ENCODE data around the gene VAV2. TPM values are rescaled to one million over a fixed set of nuclear protein-coding genes. Genes with fewer than 3 reads are reported as not detected.

VAV2 gene
- total RNA-seq, 1 donor from 2014 or later: 18.7 TPM

- no peak for DNase-seq (ENCODE audit: low read depth)
- no peak for TF ChIP-seq CTCF (conservative IDR thresholded peaks at IDR 0.05; ENCODE audit: low read depth, low read length)
- no peak overlapping the region for H3K4me3 ChIP-seq (ENCODE audit: low read depth, low read length)
These were observed 47.4 kb downstream of the VAV2 start for GRCh38 chr9:133944746-133945135.

GRCh38 chr9:133943781-133944745, 48.1 kb downstream of the VAV2 start:
- no peak for TF ChIP-seq CTCF (conservative IDR thresholded peaks at IDR 0.05; ENCODE audit: low read depth, low read length)
- no peak overlapping the region for H3K4me3 ChIP-seq (ENCODE audit: low read depth, low read length)
- no peak for DNase-seq (ENCODE audit: low read depth)

- DNase-seq (ENCODE audit: low read depth): no peak
These were observed 48.9 kb downstream of the VAV2 start for GRCh38 chr9:133943036-133943780.

GRCh38 chr9:133942206-133942975, 49.7 kb downstream of the VAV2 start:
- no peak overlapping the region for H3K4me3 ChIP-seq (ENCODE audit: low read depth, low read length)
- no peak for TF ChIP-seq CTCF (conservative IDR thresholded peaks at IDR 0.05; ENCODE audit: low read depth, low read length)
- no peak for DNase-seq (ENCODE audit: low read depth)

More at GRCh38 chr9:133943036-133943780, 48.9 kb downstream of the VAV2 start:
- H3K4me3 ChIP-seq (ENCODE audit: low read depth, low read length): no peak overlapping the region
- no peak for TF ChIP-seq CTCF (conservative IDR thresholded peaks at IDR 0.05; ENCODE audit: low read depth, low read length)

- no peak for TF ChIP-seq CTCF (conservative IDR thresholded peaks at IDR 0.05; ENCODE audit: low read depth, low read length)
- no peak for DNase-seq (ENCODE audit: low read depth)
- no peak overlapping the region for H3K4me3 ChIP-seq (ENCODE audit: low read depth, low read length)
These were observed 52.3 kb downstream of the VAV2 start for GRCh38 chr9:133939845-133940244.

- no peak for TF ChIP-seq CTCF (conservative IDR thresholded peaks at IDR 0.05; ENCODE audit: low read depth, low read length)
- no peak for DNase-seq (ENCODE audit: low read depth)
- no peak overlapping the region for H3K4me3 ChIP-seq (ENCODE audit: low read depth, low read length)
These were observed 52.8 kb downstream of the VAV2 start for GRCh38 chr9:133939171-133939785.

All from epithelial cell of proximal tubule (primary cell).